ENCODE results near the gene LTBP3. TPM values are rescaled to one million over a fixed set of nuclear protein-coding genes. Genes with fewer than 3 reads are reported as not detected.

LTBP3 gene
- total and polyA plus RNA-seq, 9 of the 15 experiments (the other 6 are each of a cell fraction or from before 2014, with no cell fraction given): 0.06 to 20.5 (median 4.8) TPM

- TF ChIP-seq DLX4 (CRISPR knock-in tag; IDR thresholded peaks at IDR 0.05): no peak
- no peak for TF ChIP-seq MAFK (IDR thresholded peaks at IDR 0.05; ENCODE audit: low read length)
- no peak for TF ChIP-seq ZNF282 (CRISPR knock-in tag; IDR thresholded peaks at IDR 0.05)
- 0 out of 2 replicates have a peak, but pooled peaks have one; percentile 16 for TF ChIP-seq VEZF1 (CRISPR knock-in tag; IDR thresholded peaks at IDR 0.05)
- no peak for TF ChIP-seq SETDB1 (IDR thresholded peaks at IDR 0.05; ENCODE audit: low read length)
- no peak for TF ChIP-seq BRD9 (IDR thresholded peaks at IDR 0.05; ENCODE audit: low read depth, partially characterized antibody)
- peak; percentile 66; the same call in 1 of the 2 replicates for TF ChIP-seq ZFP1 (CRISPR knock-in tag; IDR thresholded peaks at IDR 0.05)
- no peak for TF ChIP-seq BRCA1 (IDR thresholded peaks at IDR 0.05)
- no peak for TF ChIP-seq BRCA1 (CRISPR knock-in tag; IDR thresholded peaks at IDR 0.05)
- no peak for TF ChIP-seq FOXA1 (IDR thresholded peaks at IDR 0.05; ENCODE audit: borderline replicate concordance)
- TF ChIP-seq ZBED1 (IDR thresholded peaks at IDR 0.05): peak; percentile 96
- no peak for TF ChIP-seq HMG20B (CRISPR knock-in tag; IDR thresholded peaks at IDR 0.05)
- TF ChIP-seq HES1 (IDR thresholded peaks at IDR 0.05; ENCODE audit: low read depth): no peak
- TF ChIP-seq HEY1 (CRISPR knock-in tag; IDR thresholded peaks at IDR 0.05; ENCODE audit: borderline replicate concordance): no peak; the same call in 1 of the 2 replicates
- TF ChIP-seq HOXB6 (CRISPR knock-in tag; IDR thresholded peaks at IDR 0.05; ENCODE audit: borderline replicate concordance): no peak
- TF ChIP-seq DACH1 (IDR thresholded peaks at IDR 0.05; ENCODE audit: partially characterized antibody): no peak
- no peak for TF ChIP-seq ZNF76 (CRISPR knock-in tag; IDR thresholded peaks at IDR 0.05; ENCODE audit: borderline replicate concordance)
- peak; percentile 98 for TF ChIP-seq POLR2AphosphoS5 (IDR thresholded peaks at IDR 0.05; ENCODE audit: control insufficient read depth, insufficient read depth, low read depth, low read length)
- TF ChIP-seq RFX7 (CRISPR knock-in tag; IDR thresholded peaks at IDR 0.05): no peak; the same call in 1 of the 2 replicates
- peak; percentile 64 for TF ChIP-seq RBM39 (optimal IDR thresholded peaks at IDR 0.05; ENCODE audit: low read depth, low read length)
- no peak for TF ChIP-seq ZNF134 (CRISPR knock-in tag; conservative IDR thresholded peaks at IDR 0.05)
- 0 out of 2 replicates have a peak, but pooled peaks have one; percentile 62 for TF ChIP-seq ZBTB17 (CRISPR knock-in tag; IDR thresholded peaks at IDR 0.05)
- peak; percentile 99 for TF ChIP-seq SUPT5H (IDR thresholded peaks at IDR 0.05)
- no peak for TF ChIP-seq SMARCB1 (IDR thresholded peaks at IDR 0.05; ENCODE audit: insufficient read length, low read depth)
- TF ChIP-seq KLF16 (IDR thresholded peaks at IDR 0.05): no peak
- peak; percentile 83 for TF ChIP-seq SMAD3 (CRISPR knock-in tag; conservative IDR thresholded peaks at IDR 0.05)
- peak; percentile 28; the same call in 1 of the 2 replicates for TF ChIP-seq E2F4 (CRISPR knock-in tag; IDR thresholded peaks at IDR 0.05; ENCODE audit: low read depth)
Observed at GRCh38 chr11:65500387-65501185, 57.6 kb downstream of the LTBP3 start (continued).
